EH (cell line): Measurements from ENCODE around the gene UPK3A.

Experiments
- DNase-seq: peaks from one replicate; pipeline ENCODE4 v3.0.0-alpha.2; 2015; ENCODE audit warnings: low read depth

UPK3A gene

GRCh38 chr22:45284705-45285262, at the start of gene UPK3A:
UPK3A (plus strand) TSS chr22:45284949; CDS start chr22:45285014, 65 bp downstream.
- no peak for DNase-seq

GRCh38 chr22:45235101-45235777, 49.5 kb upstream of the UPK3A start:
- no peak for DNase-seq

GRCh38 chr22:45235851-45236342, 48.9 kb upstream of the UPK3A start:
- DNase-seq: no peak

- no peak for DNase-seq
Observed at GRCh38 chr22:45237065-45237990, 47.4 kb upstream of the UPK3A start.

GRCh38 chr22:45238076-45238956, 46.4 kb upstream of the UPK3A start:
- no peak for DNase-seq

GRCh38 chr22:45238957-45239680, 45.6 kb upstream of the UPK3A start:
- no peak for DNase-seq

- no peak for DNase-seq
Observed at GRCh38 chr22:45239681-45240051, 45.1 kb upstream of the UPK3A start.

GRCh38 chr22:45240104-45240809, 44.5 kb upstream of the UPK3A start:
- DNase-seq: peak; percentile 22

- peak; percentile 74 for DNase-seq
Observed at GRCh38 chr22:45240810-45241631, 43.7 kb upstream of the UPK3A start, which contains the start of gene KIAA0930. KIAA0930 (minus strand) TSS chr22:45240894; CDS start chr22:45240703, 191 bp downstream.

- no peak for DNase-seq
Observed at GRCh38 chr22:45242778-45243191, 42.0 kb upstream of the UPK3A start.

- no peak for DNase-seq
Observed at GRCh38 chr22:45244916-45245315, 39.8 kb upstream of the UPK3A start.

- DNase-seq: peak; percentile 97
Observed at GRCh38 chr22:45246060-45246985, 38.4 kb upstream of the UPK3A start.

- DNase-seq: no peak
Observed at GRCh38 chr22:45248832-45249561, 35.8 kb upstream of the UPK3A start.

- no peak for DNase-seq
Observed at GRCh38 chr22:45251825-45252224, 32.9 kb upstream of the UPK3A start.

- DNase-seq: no peak
Observed at GRCh38 chr22:45253039-45253641, 31.6 kb upstream of the UPK3A start.

GRCh38 chr22:45254388-45254787, 30.4 kb upstream of the UPK3A start:
- DNase-seq: no peak

GRCh38 chr22:45254789-45255278, 29.9 kb upstream of the UPK3A start:
- peak; percentile 33 for DNase-seq
